Activated B cell treated with CpG ODN at 0.5 μM for 24 hours (primary cell): ENCODE measurements around the gene COPS9. TPM values are rescaled to one million over a fixed set of nuclear protein-coding genes. Genes with fewer than 3 reads are reported as not detected.

Source experiments
- ATAC-seq: fragments of 200-7000 bp; cut with Tn5 transposase; one replicate; pipeline ENCODE4 v1.10.0; 2021; ENCODE audit warnings: low read depth, mild to moderate bottlenecking, moderate library complexity
- CTCF ChIA-PET: fragments of 350-600 bp; sonication (Branson Sonifier 250); formaldehyde crosslinking; loops from one replicate; lab custom pipeline; 2021; ENCODE audit warnings: antibody characterized with exemption; lab: Charles Lee
- POLR2A ChIA-PET: fragments of 350-600 bp; sonication (Branson Sonifier 250); formaldehyde crosslinking; loops from one replicate; lab custom pipeline; 2021; ENCODE audit warnings: antibody characterized with exemption; lab: Charles Lee
- DNase-seq: peaks from one replicate; pipeline ENCODE4 v3.0.0; 2022
- H3K27ac Mint-ChIP-seq: one replicate; pipeline ENCODE4 v1.8.0; 2020; ENCODE audit warnings: mixed read lengths
- H3K27me3 Mint-ChIP-seq: one replicate; pipeline ENCODE4 v1.8.0; 2021; ENCODE audit warnings: mixed read lengths
- H3K36me3 Mint-ChIP-seq: one replicate; pipeline ENCODE4 v1.8.0; 2021; ENCODE audit warnings: low read depth, mixed read lengths
- H3K4me1 Mint-ChIP-seq: one replicate; pipeline ENCODE4 v1.8.0; 2021; ENCODE audit warnings: mixed read lengths
- H3K4me3 Mint-ChIP-seq: one replicate; pipeline ENCODE4 v1.8.0; 2020; ENCODE audit warnings: mild to moderate bottlenecking, mixed read lengths
- H3K9me3 Mint-ChIP-seq: one replicate; pipeline ENCODE4 v1.8.0; 2020; ENCODE audit warnings: mixed read lengths
- intact Hi-C: fragments of 100-400 bp; cut with micrococcal nuclease; formaldehyde crosslinking; loops from one replicate; pipeline ENCODE4 v1.15.1; 2024
- total RNA-seq: library from RNA; stranded (reverse); gene quantifications from 2 replicates; pipeline ENCODE4 v1.2.3, GENCODE V29; 2022
- TF ChIP-seq, protein P1 (sequence below): fragments of 200-600 bp; IDR thresholded peaks from one replicate; pipeline ENCODE4 v1.8.0; 2022; ENCODE audit warnings: antibody characterized with exemption, mild to moderate bottlenecking

COPS9 gene
- total RNA-seq, 1 donor from 2014 or later, result 78.6 TPM

DNA sequence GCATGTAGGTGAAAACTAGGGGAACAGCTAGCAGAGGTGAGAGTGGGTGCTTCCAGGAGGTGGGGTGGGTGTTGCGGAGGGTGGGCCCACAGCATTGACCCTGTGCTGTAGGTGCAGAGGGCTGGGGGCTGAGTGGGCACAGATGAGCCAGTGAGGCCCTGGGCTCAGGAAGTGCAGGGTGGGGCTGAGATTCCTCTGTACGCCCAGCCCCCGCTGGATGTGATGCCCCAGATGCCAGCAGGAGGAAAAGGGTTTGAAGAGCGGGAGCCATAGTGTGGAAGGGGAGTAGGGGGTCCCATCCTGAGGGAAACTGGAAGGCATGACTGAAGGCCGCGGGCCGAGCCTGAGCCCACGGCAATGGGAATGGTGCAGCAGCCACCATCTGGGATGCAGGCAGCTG lies 18.5 kb upstream of the COPS9 start:
- DNase-seq, result no peak
- ATAC-seq, result no peak
- H3K36me3 Mint-ChIP-seq, result no peaks in the 10 kb centered on the region
- no peak overlapping the region for H3K27ac Mint-ChIP-seq
- H3K4me1 Mint-ChIP-seq, result no peaks in the 10 kb centered on the region
- CTCF ChIA-PET, result no interaction called here
- POLR2A ChIA-PET, result no interaction called here
- peaks cover 12% of the 10 kb centered on the region for H3K27me3 Mint-ChIP-seq
- intact Hi-C loops, result no loop called here
- TF ChIP-seq, protein P1, sequence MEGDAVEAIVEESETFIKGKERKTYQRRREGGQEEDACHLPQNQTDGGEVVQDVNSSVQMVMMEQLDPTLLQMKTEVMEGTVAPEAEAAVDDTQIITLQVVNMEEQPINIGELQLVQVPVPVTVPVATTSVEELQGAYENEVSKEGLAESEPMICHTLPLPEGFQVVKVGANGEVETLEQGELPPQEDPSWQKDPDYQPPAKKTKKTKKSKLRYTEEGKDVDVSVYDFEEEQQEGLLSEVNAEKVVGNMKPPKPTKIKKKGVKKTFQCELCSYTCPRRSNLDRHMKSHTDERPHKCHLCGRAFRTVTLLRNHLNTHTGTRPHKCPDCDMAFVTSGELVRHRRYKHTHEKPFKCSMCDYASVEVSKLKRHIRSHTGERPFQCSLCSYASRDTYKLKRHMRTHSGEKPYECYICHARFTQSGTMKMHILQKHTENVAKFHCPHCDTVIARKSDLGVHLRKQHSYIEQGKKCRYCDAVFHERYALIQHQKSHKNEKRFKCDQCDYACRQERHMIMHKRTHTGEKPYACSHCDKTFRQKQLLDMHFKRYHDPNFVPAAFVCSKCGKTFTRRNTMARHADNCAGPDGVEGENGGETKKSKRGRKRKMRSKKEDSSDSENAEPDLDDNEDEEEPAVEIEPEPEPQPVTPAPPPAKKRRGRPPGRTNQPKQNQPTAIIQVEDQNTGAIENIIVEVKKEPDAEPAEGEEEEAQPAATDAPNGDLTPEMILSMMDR, result no peak
- H3K9me3 Mint-ChIP-seq, result peaks cover 5% of the 10 kb centered on the region
- H3K4me3 Mint-ChIP-seq, result no peak overlapping the region

DNA sequence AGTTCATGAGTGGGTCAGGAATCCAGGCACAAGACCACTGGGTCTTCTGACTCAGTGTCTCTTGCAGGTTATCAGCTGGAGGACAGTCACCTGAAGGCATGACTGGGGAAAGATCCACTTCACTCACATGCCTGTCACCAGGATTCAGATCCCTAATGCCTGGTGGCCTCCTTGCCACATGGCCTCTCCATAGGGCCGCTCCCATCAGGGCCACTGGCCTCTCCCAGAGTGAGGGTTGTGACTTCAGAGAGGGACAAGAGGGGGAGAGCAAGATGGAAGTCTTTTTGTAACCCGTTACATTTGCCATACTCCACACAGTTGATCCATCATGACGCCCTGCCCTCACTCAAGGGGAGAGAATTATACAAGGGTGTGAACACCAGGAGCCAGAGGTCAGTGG lies 17.3 kb upstream of the COPS9 start:
- DNase-seq (no peak), ATAC-seq (no peak)
- no peaks in the 10 kb centered on the region for H3K36me3 Mint-ChIP-seq
- TF ChIP-seq, protein P1, result no peak
- no peak overlapping the region for H3K27ac Mint-ChIP-seq
- peaks cover 5% of the 10 kb centered on the region for H3K9me3 Mint-ChIP-seq
- POLR2A ChIA-PET, result no interaction called here
- intact Hi-C loops, result no loop called here
- CTCF ChIA-PET, result no interaction called here
- H3K4me3 Mint-ChIP-seq, result no peak overlapping the region
- H3K4me1 Mint-ChIP-seq, result no peaks in the 10 kb centered on the region
- peaks cover 12% of the 10 kb centered on the region for H3K27me3 Mint-ChIP-seq

DNA sequence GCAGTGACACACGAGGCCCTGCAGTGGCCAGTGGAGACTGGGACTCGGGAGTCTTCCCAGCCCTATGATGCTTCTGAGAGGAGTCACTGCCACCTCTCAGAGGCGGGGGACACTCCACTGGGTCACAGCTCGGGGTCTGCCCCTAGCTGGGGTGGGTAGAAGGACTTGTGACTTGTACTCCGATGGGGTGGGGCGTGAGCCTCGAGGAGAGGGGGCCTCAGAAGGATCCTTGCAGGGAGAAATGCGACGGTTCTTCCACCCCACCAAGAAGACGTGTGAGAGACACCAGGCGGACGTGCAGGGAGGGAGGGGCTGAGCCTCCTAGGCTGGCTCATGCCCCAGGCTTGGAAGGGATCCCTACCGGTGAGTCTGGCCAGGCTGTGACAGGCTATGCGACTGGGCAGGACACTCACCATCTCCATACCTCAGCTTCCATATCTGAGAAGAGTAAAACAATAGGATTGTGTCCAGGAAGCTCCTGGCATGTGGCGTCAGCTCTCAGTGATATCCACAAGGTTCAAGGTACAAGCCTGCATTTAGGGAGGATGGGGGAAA lies 15.4 kb upstream of the COPS9 start:
- no peak for DNase-seq
- intact Hi-C loops, result no loop called here
- no peak for ATAC-seq

DNA sequence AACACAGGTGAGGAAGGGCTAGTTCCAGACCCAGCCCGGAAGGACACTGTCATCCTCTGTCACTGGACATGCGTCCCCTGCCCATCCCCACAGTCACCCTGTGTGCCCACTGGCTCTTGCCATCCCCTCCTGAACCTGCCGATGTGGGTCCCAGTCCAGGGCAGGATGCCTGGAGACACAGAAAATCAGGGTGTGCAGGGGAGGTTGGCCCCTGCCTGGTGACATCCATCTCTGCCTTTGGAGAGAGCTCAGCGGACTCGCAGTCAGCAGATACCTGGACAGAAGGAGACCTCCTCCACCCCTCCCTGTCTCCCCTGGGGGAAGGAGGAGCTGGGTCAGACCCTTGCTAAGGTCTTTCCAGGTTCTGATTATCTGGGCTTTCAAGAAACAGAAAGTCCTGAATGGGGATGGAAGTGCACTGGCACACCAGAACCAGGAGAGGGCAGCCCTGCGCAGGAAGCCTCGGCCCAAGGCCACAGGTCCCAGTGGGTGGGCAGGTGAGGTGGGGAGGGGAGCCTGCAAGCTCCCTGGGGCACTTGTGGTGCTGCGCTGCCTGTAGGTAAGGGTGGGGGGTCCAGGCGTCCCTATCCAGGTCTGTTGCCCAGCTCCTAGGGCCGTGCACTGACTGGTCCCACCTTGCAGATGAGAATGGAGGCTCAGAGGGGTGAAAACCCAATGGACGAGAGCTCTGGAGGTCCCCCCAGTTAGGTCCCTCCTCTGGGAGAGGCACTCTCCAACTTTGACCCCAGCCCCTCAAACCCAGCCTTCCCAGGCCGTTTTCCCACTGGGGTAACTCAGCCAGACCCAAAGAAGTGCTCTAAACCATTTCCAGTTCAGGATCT lies 14.1 kb upstream of the COPS9 start:
- ChIA-PET POLR2A (no interaction called here), CTCF (interaction anchor here (1.1 kb wide), 1 partner anchor 8 kb away, joined by 4 read pairs; no protein-coding TSS in a partner anchor)
- intact Hi-C loops, result loop anchor here (1.0 to 10.0 kb wide), 2 partner anchors 288 to 1015 kb away; no protein-coding TSS in a partner anchor
- DNase-seq, result no peak
- no peak overlapping the region for H3K4me3 Mint-ChIP-seq
- H3K9me3 Mint-ChIP-seq, result peaks cover 5% of the 10 kb centered on the region
- H3K27me3 Mint-ChIP-seq, result peaks cover 12% of the 10 kb centered on the region
- no peaks in the 10 kb centered on the region for H3K36me3 Mint-ChIP-seq
- TF ChIP-seq, protein P1, result no peak
- peak; percentile 60 for ATAC-seq
- H3K27ac Mint-ChIP-seq, result no peak overlapping the region
- H3K4me1 Mint-ChIP-seq, result no peaks in the 10 kb centered on the region

More for the DNA sequence above, 15.4 kb upstream of the COPS9 start:
- Mint-ChIP-seq H3K9me3 (peaks cover 5% of the 10 kb centered on the region), H3K4me1 (no peaks in the 10 kb centered on the region), H3K27me3 (peaks cover 12% of the 10 kb centered on the region), H3K36me3 (no peaks in the 10 kb centered on the region), H3K4me3 (no peak overlapping the region), H3K27ac (no peak overlapping the region)
- ChIA-PET POLR2A (interaction anchor here (0.7 kb wide), 1 partner anchor 285 kb away, joined by 3 read pairs; no protein-coding TSS in a partner anchor), CTCF (no interaction called here)
- TF ChIP-seq, protein P1, result no peak

DNA sequence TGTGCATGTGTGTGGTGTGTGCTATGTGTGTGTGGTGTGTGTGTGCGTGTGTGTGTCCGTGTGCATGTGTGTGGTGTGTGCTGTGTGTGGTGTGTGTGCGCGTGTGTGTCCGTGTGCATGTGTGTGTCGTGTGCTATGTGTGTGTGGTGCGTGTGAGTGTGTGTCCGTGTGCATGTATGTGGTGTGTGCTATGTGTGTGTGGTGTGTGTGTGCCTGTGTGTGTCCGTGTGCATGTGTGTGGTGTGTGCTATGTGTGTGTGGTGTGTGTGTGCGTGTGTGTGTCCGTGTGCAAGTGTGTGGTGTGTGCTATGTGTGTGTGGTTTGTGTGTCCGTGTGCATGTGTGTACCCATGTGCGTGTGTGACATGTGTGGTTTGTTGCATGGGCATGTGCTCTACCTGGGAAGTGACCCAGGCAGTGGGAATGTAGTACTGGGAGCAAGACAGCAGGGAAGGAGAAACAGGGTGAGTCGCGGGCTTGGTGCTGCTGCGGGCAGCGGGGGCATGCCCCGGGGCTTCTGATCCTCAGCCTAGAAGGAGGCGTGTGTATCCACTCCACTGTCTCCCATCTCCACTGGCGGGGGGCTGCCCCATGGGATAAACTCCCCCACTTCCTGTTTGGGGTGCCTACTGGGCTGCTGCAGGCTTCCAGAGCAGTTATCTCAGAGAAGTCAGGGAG lies 11.9 kb upstream of the COPS9 start:
- CTCF ChIA-PET, result no interaction called here

More for the DNA sequence above, 11.9 kb upstream of the COPS9 start:
- H3K27me3 Mint-ChIP-seq, result peaks cover 14% of the 10 kb centered on the region
- ATAC-seq (no peak), DNase-seq (no peak)
- intact Hi-C loops, result loop anchor here (10.0 kb wide), 1 partner anchor 1013 kb away; no protein-coding TSS in a partner anchor
- H3K27ac Mint-ChIP-seq, result no peak overlapping the region
- POLR2A ChIA-PET, result no interaction called here
- H3K9me3 Mint-ChIP-seq, result peaks cover 4% of the 10 kb centered on the region
- H3K4me3 Mint-ChIP-seq, result no peak overlapping the region
- H3K4me1 Mint-ChIP-seq, result peaks cover 1% of the 10 kb centered on the region
- TF ChIP-seq, protein P1, result no peak
- no peaks in the 10 kb centered on the region for H3K36me3 Mint-ChIP-seq
